Neural progenitor cell (in vitro differentiated cells): ENCODE data around the gene MOV10L1. TPM values are rescaled to one million over a fixed set of nuclear protein-coding genes. Genes with fewer than 3 reads are reported as not detected.

Experiments used
- DNase-seq: peaks from one replicate; pipeline ENCODE4 v3.0.0-alpha.2; 2016; ENCODE audit warnings: low spot score
- H2AFZ ChIP-seq: fragments of 200-600 bp; sonication (generic); replicated peaks from 2 replicates; pipeline ENCODE4 v1.6.1; 2016; ENCODE audit warnings: antibody characterized with exemption
- H3F3A ChIP-seq: fragments of 200-600 bp; sonication (generic); 2 replicates; pipeline ENCODE4 v1.6.1; 2016; ENCODE audit warnings: antibody characterized with exemption, low read depth
- H3K27ac ChIP-seq: fragments of 200-600 bp; sonication (generic); 2 replicates; pipeline ENCODE4 v1.5.1; 2016; ENCODE audit warnings: mild to moderate bottlenecking
- H3K27me3 ChIP-seq: fragments of 200-600 bp; sonication (generic); 2 replicates; pipeline ENCODE4 v1.6.1; 2016; ENCODE audit warnings: mild to moderate bottlenecking, moderate library complexity
- H3K36me3 ChIP-seq: fragments of 200-600 bp; sonication (generic); 2 replicates; pipeline ENCODE4 v1.5.1; 2016
- H3K4me1 ChIP-seq: fragments of 200-600 bp; sonication (generic); 2 replicates; pipeline ENCODE4 v1.6.1; 2016; ENCODE audit warnings: mixed run types
- H3K4me2 ChIP-seq: fragments of 200-600 bp; sonication (generic); 2 replicates; pipeline ENCODE4 v1.6.1; 2016
- H3K4me3 ChIP-seq: fragments of 200-600 bp; sonication (generic); 2 replicates; pipeline ENCODE4 v1.5.1; 2016
- H3K79me2 ChIP-seq: fragments of 200-600 bp; sonication (generic); 2 replicates; pipeline ENCODE4 v1.6.1; 2016; ENCODE audit warnings: low read depth
- H3K9ac ChIP-seq: fragments of 200-600 bp; sonication (generic); 2 replicates; pipeline ENCODE4 v1.6.1; 2016
- H3K9me3 ChIP-seq: fragments of 200-600 bp; sonication (generic); 2 replicates; pipeline ENCODE4 v1.5.1; 2016; ENCODE audit warnings: low read depth
- H4K20me1 ChIP-seq: fragments of 200-600 bp; sonication (generic); 2 replicates; pipeline ENCODE4 v1.6.1; 2016; ENCODE audit warnings: low read depth
- H3K27ac Mint-ChIP-seq: 3 replicates; pipeline ENCODE4 v1.8.0; 2021; ENCODE audit warnings: mixed read lengths
- H3K27me3 Mint-ChIP-seq: 2 replicates; pipeline ENCODE4 v1.8.0; 2022; ENCODE audit warnings: low read depth, mild to moderate bottlenecking, inconsistent platforms, moderate library complexity, mixed read lengths; ENCODE audit not compliant: insufficient read depth
- H3K36me3 Mint-ChIP-seq: 3 replicates; pipeline ENCODE4 v1.8.0; 2021; ENCODE audit warnings: mixed read lengths
- H3K4me1 Mint-ChIP-seq: 3 replicates; pipeline ENCODE4 v1.8.0; 2021; ENCODE audit warnings: mixed read lengths
- H3K4me3 Mint-ChIP-seq: 3 replicates; pipeline ENCODE4 v1.8.0; 2021; ENCODE audit warnings: mild to moderate bottlenecking, moderate library complexity, mixed read lengths
- H3K9me3 Mint-ChIP-seq: 3 replicates; pipeline ENCODE4 v1.8.0; 2020; ENCODE audit warnings: mixed read lengths
- EZH2 ChIP-seq: fragments of 200-600 bp; sonication (generic); IDR thresholded peaks from 2 replicates; pipeline ENCODE4 v1.6.1; 2017; ENCODE audit warnings: antibody characterized with exemption, mild to moderate bottlenecking, moderate library complexity
- EZH2phosphoT487 ChIP-seq: fragments of 200-600 bp; sonication (generic); IDR thresholded peaks from 2 replicates; pipeline ENCODE4 v1.6.1; 2017; ENCODE audit warnings: antibody characterized with exemption
- total RNA-seq: library from RNA; depleted of rRNA; stranded (reverse); fragments of >200 nt; gene quantifications from 2 replicates; pipeline ENCODE4 v1.2.3, GENCODE V29; 2015; ENCODE audit warnings: low replicate concordance
- TF ChIP-seq, protein P1 (sequence below): fragments of 200-600 bp; sonication (generic); IDR thresholded peaks from 2 replicates; pipeline ENCODE4 v1.5.1; 2017; ENCODE audit warnings: antibody characterized with exemption, mild to moderate bottlenecking

Gene MOV10L1
- total RNA-seq, 1 donor from 2014 or later = not detected

DNA sequence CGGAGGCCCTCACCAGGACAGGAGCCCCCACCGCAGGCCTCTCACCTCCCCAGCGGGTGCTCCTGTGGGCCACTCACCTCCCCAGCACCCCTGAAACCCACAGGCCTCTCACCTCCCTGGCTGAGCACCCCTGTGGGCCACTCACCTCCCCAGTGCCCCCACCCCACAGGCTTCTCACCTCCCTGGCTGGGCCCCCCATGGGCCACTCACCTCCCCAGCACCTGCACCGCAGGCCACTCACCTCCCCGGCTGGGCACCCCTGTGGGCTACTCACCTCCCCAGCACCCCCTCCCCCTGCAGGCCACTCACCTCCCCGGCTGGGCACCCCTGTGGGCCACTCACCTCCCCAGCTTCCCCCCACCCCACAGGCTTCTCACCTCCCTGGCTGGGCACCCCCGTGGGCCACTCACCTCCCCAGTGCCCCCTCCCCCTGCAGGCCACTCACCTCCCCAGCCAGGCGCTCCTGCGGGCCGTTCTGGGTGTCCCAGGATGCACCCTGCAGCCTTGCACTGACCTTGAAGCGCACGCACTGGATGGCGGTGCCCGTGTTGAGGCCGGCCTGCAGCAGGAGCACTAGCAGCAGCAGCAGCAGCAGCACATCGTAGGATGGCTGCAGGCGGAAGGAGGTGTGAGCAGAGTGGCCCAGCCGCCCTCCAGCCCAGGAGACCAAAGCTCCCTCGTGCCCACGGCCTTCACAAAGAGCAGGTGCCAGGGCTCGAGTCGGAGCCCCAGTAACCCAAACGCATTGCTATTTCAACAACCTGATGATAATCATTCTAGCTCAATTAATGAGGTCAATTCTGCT lies 26.0 kb upstream of the MOV10L1 start:
- H3K27me3 Mint-ChIP-seq = peaks cover 12% of the 10 kb centered on the region
- H2AFZ ChIP-seq = no peak overlapping the region
- H3K4me3 ChIP-seq = no peak overlapping the region

DNA sequence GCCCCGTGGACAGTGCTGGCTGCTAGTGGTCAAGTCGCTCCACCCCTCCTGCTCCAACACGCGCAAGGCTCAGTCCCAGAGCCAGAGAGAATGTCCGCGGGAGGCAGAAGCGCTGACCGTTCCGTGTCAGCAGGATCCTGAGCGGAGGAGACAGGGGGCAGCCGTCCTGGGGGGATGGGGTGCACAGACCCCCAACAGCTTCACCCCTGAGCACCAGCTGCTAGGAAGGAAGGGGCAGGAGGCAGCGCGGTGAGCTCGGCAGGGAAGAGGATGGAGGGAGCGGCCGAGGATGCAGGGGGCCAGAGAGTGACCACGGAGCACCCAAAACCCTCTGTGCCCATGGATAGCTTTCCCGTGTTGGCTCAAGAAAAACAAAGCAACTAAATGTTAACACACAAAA lies 25.4 kb upstream of the MOV10L1 start:
- Mint-ChIP-seq H3K4me1 (peaks cover 16% of the 10 kb centered on the region), H3K4me3 (no peak overlapping the region), H3K9me3 (no peaks in the 10 kb centered on the region), H3K27me3 (peaks cover 9% of the 10 kb centered on the region), H3K27ac (no peak overlapping the region), H3K36me3 (no peaks in the 10 kb centered on the region)
- Histone ChIP-seq H3K9ac (no peak overlapping the region), H3F3A (peaks cover 7% of the 10 kb centered on the region), H4K20me1 (no peaks in the 10 kb centered on the region), H3K4me3 (no peak overlapping the region), H3K4me2 (no peak overlapping the region), H3K4me1 (peaks cover 7% of the 10 kb centered on the region), H2AFZ (no peak overlapping the region), H3K27me3 (peaks cover 2% of the 10 kb centered on the region), H3K9me3 (no peaks in the 10 kb centered on the region), H3K27ac (no peak overlapping the region), H3K79me2 (no peaks in the 10 kb centered on the region), H3K36me3 (no peaks in the 10 kb centered on the region)
- no peak for DNase-seq
- TF ChIP-seq, protein P1, sequence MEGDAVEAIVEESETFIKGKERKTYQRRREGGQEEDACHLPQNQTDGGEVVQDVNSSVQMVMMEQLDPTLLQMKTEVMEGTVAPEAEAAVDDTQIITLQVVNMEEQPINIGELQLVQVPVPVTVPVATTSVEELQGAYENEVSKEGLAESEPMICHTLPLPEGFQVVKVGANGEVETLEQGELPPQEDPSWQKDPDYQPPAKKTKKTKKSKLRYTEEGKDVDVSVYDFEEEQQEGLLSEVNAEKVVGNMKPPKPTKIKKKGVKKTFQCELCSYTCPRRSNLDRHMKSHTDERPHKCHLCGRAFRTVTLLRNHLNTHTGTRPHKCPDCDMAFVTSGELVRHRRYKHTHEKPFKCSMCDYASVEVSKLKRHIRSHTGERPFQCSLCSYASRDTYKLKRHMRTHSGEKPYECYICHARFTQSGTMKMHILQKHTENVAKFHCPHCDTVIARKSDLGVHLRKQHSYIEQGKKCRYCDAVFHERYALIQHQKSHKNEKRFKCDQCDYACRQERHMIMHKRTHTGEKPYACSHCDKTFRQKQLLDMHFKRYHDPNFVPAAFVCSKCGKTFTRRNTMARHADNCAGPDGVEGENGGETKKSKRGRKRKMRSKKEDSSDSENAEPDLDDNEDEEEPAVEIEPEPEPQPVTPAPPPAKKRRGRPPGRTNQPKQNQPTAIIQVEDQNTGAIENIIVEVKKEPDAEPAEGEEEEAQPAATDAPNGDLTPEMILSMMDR = no peak
- TF ChIP-seq EZH2phosphoT487 (no peak), EZH2 (no peak)

More for the DNA sequence above, 26.0 kb upstream of the MOV10L1 start:
- no peaks in the 10 kb centered on the region for H3K9me3 ChIP-seq
- H3K36me3 ChIP-seq = no peaks in the 10 kb centered on the region
- no peaks in the 10 kb centered on the region for H3K79me2 ChIP-seq
- H3K9me3 Mint-ChIP-seq = no peaks in the 10 kb centered on the region
- TF ChIP-seq, protein P1 = no peak
- TF ChIP-seq EZH2phosphoT487 (no peak), EZH2 (no peak)
- peaks cover 21% of the 10 kb centered on the region for H3K4me1 Mint-ChIP-seq
- no peak for DNase-seq
- no peaks in the 10 kb centered on the region for H3K36me3 Mint-ChIP-seq
- H3K27ac ChIP-seq = no peak overlapping the region
- H3K4me1 ChIP-seq = peaks cover 12% of the 10 kb centered on the region
- peaks cover 9% of the 10 kb centered on the region for H3K27me3 ChIP-seq
- no peak overlapping the region for H3K4me2 ChIP-seq
- peaks cover 9% of the 10 kb centered on the region for H3F3A ChIP-seq
- H3K9ac ChIP-seq = no peak overlapping the region
- H4K20me1 ChIP-seq = no peaks in the 10 kb centered on the region
- no peak overlapping the region for H3K4me3 Mint-ChIP-seq
- no peak overlapping the region for H3K27ac Mint-ChIP-seq

DNA sequence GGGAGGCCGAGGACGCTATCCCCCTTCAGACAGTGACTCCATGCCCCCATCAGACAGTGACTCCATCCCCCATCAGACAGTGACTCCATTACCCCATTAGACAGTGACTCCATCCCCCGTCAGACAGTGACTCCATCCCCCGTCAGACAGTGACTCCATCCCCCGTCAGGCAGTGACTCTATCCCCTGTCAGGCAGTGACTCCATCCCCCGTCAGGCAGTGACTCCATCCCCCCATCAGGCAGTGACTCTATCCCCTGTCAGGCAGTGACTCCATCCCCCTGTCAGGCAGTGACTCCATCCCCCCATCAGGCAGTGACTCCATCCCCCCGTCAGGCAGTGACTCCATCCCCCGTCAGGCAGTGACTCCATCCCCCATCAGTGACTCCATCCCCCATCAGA lies 22.6 kb upstream of the MOV10L1 start:
- no peaks in the 10 kb centered on the region for H3K36me3 Mint-ChIP-seq
- H3K4me1 Mint-ChIP-seq = peaks cover 6% of the 10 kb centered on the region
- Histone ChIP-seq H3K36me3 (no peaks in the 10 kb centered on the region), H3K27me3 (no peaks in the 10 kb centered on the region), H3K4me3 (no peak overlapping the region), H2AFZ (no peak overlapping the region), H3K79me2 (no peaks in the 10 kb centered on the region), H3F3A (no peaks in the 10 kb centered on the region), H3K9ac (no peak overlapping the region), H3K4me1 (no peaks in the 10 kb centered on the region), H3K9me3 (no peaks in the 10 kb centered on the region), H3K4me2 (no peak overlapping the region), H4K20me1 (no peaks in the 10 kb centered on the region), H3K27ac (no peak overlapping the region)
- H3K27me3 Mint-ChIP-seq = peaks cover 9% of the 10 kb centered on the region
- H3K27ac Mint-ChIP-seq = no peak overlapping the region
- no peaks in the 10 kb centered on the region for H3K9me3 Mint-ChIP-seq
- no peak for DNase-seq
- TF ChIP-seq, protein P1 = no peak
- TF ChIP-seq EZH2phosphoT487 (no peak), EZH2 (no peak)
- no peak overlapping the region for H3K4me3 Mint-ChIP-seq
